CD8-positive, alpha-beta memory T cell (primary cell): Measurements from ENCODE around the gene IDE. TPM values are rescaled to one million over a fixed set of nuclear protein-coding genes. Genes with fewer than 3 reads are reported as not detected.

Experiments used
- CTCF ChIA-PET: fragments of 350-600 bp; sonication (Branson Sonifier 250); formaldehyde crosslinking; loops from one replicate; lab custom pipeline; 2021; ENCODE audit warnings: antibody characterized with exemption; lab: Charles Lee
- POLR2A ChIA-PET: fragments of 350-600 bp; sonication (Branson Sonifier 250); formaldehyde crosslinking; loops from one replicate; lab custom pipeline; 2021; ENCODE audit warnings: antibody characterized with exemption; lab: Charles Lee
- DNase-seq, 5 donors: peaks; one replicate each; pipeline versions ENCODE4 v3.0.0 to v3.0.0-alpha.2; 2020 to 2022; ENCODE audit warnings: mixed read lengths in 1 of 5
- H3K27ac ChIP-seq: one replicate; pipeline ENCODE4 v1.7.0; 2013; ENCODE audit warnings: low read depth, mild to moderate bottlenecking, low read length, moderate library complexity
- H3K27me3 ChIP-seq: 2 replicates; pipeline ENCODE4 v1.7.0; 2013; ENCODE audit warnings: low read length, mild to moderate bottlenecking; ENCODE audit not compliant: insufficient read depth, poor library complexity, severe bottlenecking
- H3K36me3 ChIP-seq: 2 replicates; pipeline ENCODE4 v1.7.0; 2013; ENCODE audit warnings: mild to moderate bottlenecking, low read length, moderate library complexity; ENCODE audit not compliant: insufficient read depth
- H3K4me1 ChIP-seq: 2 replicates; pipeline ENCODE4 v1.7.0; 2013; ENCODE audit warnings: mild to moderate bottlenecking, low read length, moderate library complexity; ENCODE audit not compliant: insufficient read depth
- H3K4me3 ChIP-seq: 2 replicates; pipeline ENCODE4 v1.7.0; 2013; ENCODE audit warnings: mild to moderate bottlenecking, low read length
- H3K9me3 ChIP-seq: 2 replicates; pipeline ENCODE4 v1.7.0; 2013; ENCODE audit warnings: mild to moderate bottlenecking, low read length
- H3K27ac Mint-ChIP-seq, 8 donors: one replicate each; pipeline ENCODE4 v1.8.0; 2020 to 2021; ENCODE audit warnings: mixed read lengths in 8 of 8, mild to moderate bottlenecking in 6 of 8, inconsistent platforms in 3 of 8, moderate library complexity in 3 of 8
- H3K27me3 Mint-ChIP-seq, 2 donors: one replicate each; pipeline ENCODE4 v1.8.0; 2020 to 2021; ENCODE audit warnings: mixed read lengths in 2 of 2, mild to moderate bottlenecking in 1 of 2, moderate library complexity in 1 of 2
- H3K36me3 Mint-ChIP-seq, 3 donors: one replicate each; pipeline ENCODE4 v1.8.0; 2020 to 2021; ENCODE audit warnings: mixed read lengths in 3 of 3, inconsistent platforms in 1 of 3, mild to moderate bottlenecking in 1 of 3
- H3K4me1 Mint-ChIP-seq, 3 donors: one replicate each; pipeline ENCODE4 v1.8.0; 2020 to 2021; ENCODE audit warnings: mixed read lengths in 3 of 3, inconsistent platforms in 1 of 3, mild to moderate bottlenecking in 1 of 3
- H3K4me3 Mint-ChIP-seq, 7 donors: one replicate each; pipeline ENCODE4 v1.8.0; 2020 to 2021; ENCODE audit warnings: mixed read lengths in 7 of 7, mild to moderate bottlenecking in 6 of 7, moderate library complexity in 4 of 7, inconsistent platforms in 2 of 7
- H3K9me3 Mint-ChIP-seq, 5 donors: one replicate each; pipeline ENCODE4 v1.8.0; 2020 to 2022; ENCODE audit warnings: mixed read lengths in 5 of 5, mild to moderate bottlenecking in 3 of 5, moderate library complexity in 2 of 5, inconsistent platforms in 1 of 5
- polyA plus RNA-seq: library from polyadenylated mRNA; unstranded; fragments of 300-500 nt; fragmentation: Illumina TruSeq; gene quantifications from one replicate; pipeline ENCODE4 v1.2.3, GENCODE V29; 2021
- total RNA-seq, 2 experiments: library from RNA; stranded (reverse); gene quantifications; one replicate each; pipeline ENCODE4 v1.2.3, GENCODE V29; 2021

The IDE gene
- total and polyA plus RNA-seq, 3 experiments from 2014 or later: 19.0 to 42.8 (median 42.4) TPM

DNA sequence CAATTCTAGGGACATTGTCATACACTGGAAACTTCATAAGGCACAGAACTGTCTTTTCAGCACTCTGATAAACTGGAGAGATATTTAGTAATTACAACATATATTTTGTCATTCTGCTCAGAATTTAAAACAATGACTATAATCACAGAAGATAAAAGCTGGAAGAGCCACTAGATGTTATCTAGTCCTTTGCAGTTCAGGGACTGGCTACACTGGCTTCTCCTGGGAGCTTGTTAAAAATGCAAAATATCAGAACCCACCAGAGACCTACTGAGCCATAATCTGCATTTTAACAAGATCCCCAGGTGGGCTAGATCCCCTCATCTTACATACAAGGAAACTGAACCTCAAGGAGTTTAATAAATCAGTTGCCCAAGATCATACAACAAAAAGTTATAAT is 32.3 kb downstream of the IDE start:
- H3K4me1 Mint-ChIP-seq: peaks cover 29 to 69% (median 47%) of the 10 kb centered on the region in 3 donors
- H3K4me1 ChIP-seq: peaks cover 9% of the 10 kb centered on the region
- CTCF ChIA-PET: no interaction called here

DNA sequence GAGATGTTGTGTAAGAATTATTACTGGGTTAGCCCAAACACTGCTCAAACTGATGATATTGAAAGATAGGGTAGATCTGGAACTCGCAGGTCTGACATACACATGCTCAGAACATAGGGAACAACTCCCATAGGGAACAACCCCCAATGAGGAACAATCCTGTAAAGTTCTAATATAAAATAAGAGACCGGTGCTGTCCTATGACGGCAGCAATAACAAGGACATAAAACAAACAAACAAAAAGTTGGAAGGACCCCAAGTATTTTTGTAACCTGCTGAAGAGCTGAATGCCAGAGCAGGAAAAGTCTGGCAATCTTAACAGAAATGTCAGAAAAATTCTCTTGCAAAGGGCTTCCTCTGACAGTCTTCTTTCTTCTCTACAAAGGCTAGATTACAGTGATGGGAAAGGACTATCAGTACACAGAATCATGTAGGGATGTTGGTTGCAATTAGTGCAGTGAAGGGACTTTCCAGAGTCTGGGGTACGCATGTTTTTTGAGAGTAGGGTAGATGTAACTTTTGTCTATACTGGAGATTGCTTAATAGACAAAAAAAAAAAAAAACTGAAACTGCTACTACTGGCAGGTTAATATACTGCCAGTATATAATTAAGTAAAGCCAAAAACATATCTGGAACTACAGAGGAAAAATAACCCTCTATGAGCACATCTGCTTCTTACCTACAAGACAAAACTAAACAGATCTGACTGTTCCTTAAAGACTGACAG is 35.5 kb downstream of the IDE start:
- Mint-ChIP-seq H3K4me3 (no peak overlapping the region), H3K36me3 (peaks cover 4 to 33% (median 7%) of the 10 kb centered on the region in 3 donors), H3K4me1 (peaks cover 12 to 41% (median 19%) of the 10 kb centered on the region in 3 donors), H3K9me3 (no peaks in the 10 kb centered on the region), H3K27ac (peak overlapping the region in 1 of 8 donors; percentile 20), H3K27me3 (no peaks in the 10 kb centered on the region)
- no peaks in the 10 kb centered on the region for H3K4me1 ChIP-seq
- H3K4me3 ChIP-seq: no peak overlapping the region
- CTCF ChIA-PET: no interaction called here
- DNase-seq: no peak
- no peaks in the 10 kb centered on the region for H3K9me3 ChIP-seq
- POLR2A ChIA-PET: no interaction called here
- no peak overlapping the region for H3K27ac ChIP-seq
- H3K36me3 ChIP-seq: peaks cover 4% of the 10 kb centered on the region
- no peaks in the 10 kb centered on the region for H3K27me3 ChIP-seq

More for the DNA sequence above, 32.3 kb downstream of the IDE start:
- Mint-ChIP-seq H3K27ac (peak overlapping the region in 1 of 8 donors; percentile 12), H3K27me3 (no peaks in the 10 kb centered on the region), H3K4me3 (no peak overlapping the region), H3K36me3 (peaks cover 0 to 22% (median 5%) of the 10 kb centered on the region in 3 donors), H3K9me3 (no peaks in the 10 kb centered on the region)
- no peak for DNase-seq
- Histone ChIP-seq H3K36me3 (no peaks in the 10 kb centered on the region), H3K4me3 (no peak overlapping the region), H3K27ac (no peak overlapping the region), H3K27me3 (no peaks in the 10 kb centered on the region), H3K9me3 (no peaks in the 10 kb centered on the region)
- POLR2A ChIA-PET: interaction anchor here (0.6 kb wide), 1 partner anchor 9 kb away, joined by 3 read pairs; no protein-coding TSS in a partner anchor

DNA sequence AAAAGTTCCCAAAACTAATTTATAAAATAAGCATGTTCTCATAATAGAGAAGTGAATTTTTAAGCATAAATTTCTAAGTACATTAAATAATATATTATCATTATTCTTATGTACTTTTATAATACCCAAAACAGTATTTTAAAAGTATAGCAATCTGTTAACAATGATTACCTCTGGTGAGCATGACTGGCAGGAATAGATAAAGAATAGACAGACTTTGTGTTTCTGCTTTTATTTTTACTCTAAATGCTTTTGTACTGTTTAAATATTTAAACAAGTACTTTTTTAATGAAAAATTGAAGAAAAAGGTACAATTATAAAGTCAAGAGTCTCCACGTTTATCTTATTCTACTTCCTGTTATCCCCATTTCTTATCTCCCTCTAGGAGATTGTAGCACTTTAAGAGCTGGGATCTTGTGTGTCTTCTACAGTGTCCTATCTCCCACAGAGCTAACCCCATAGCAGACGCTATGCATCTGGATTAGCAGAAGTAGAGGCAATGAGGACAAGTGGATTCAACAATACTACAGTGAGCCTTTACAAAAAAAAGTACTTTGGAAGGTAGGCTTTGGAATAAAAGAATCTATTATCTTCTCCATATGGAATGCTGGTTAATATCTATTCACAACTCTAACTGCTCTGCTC is 42.9 kb downstream of the IDE start:
- Mint-ChIP-seq H3K4me1 (no peaks in the 10 kb centered on the region), H3K27me3 (no peaks in the 10 kb centered on the region), H3K27ac (no peak overlapping the region), H3K4me3 (no peak overlapping the region), H3K36me3 (peaks cover 4 to 66% (median 10%) of the 10 kb centered on the region in 3 donors), H3K9me3 (no peaks in the 10 kb centered on the region)
- H3K27ac ChIP-seq: no peak overlapping the region
- no peaks in the 10 kb centered on the region for H3K9me3 ChIP-seq
- H3K27me3 ChIP-seq: no peaks in the 10 kb centered on the region
- H3K4me1 ChIP-seq: no peaks in the 10 kb centered on the region
- no peak overlapping the region for H3K4me3 ChIP-seq
- CTCF ChIA-PET: interaction anchor here (4.6 kb wide), 1 partner anchor 14 kb away, joined by 11 read pairs; no protein-coding TSS in a partner anchor
- POLR2A ChIA-PET: no interaction called here
- DNase-seq: no peak
- peaks cover 4% of the 10 kb centered on the region for H3K36me3 ChIP-seq

DNA sequence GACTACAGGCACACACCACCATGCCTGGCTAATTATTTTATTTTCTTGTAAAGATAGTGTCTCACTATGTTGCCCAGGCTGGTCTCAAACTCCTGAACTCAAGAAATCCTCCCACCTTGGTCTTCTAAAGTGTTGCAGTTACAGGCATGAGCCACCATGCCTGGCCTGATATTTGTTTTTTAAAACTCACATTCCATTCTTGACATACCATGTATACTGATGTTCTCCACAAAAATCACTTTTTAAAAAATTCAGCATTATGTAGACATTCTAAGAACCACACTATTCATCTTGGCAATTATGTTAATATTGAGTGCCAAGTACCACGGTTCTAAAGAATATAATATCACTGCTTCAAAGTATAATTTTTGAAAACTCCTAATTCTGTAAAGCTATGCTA is 43.5 kb downstream of the IDE start:
- CTCF ChIA-PET: interaction anchor here (4.6 kb wide), 1 partner anchor 13 kb away, joined by 11 read pairs; no protein-coding TSS in a partner anchor

DNA sequence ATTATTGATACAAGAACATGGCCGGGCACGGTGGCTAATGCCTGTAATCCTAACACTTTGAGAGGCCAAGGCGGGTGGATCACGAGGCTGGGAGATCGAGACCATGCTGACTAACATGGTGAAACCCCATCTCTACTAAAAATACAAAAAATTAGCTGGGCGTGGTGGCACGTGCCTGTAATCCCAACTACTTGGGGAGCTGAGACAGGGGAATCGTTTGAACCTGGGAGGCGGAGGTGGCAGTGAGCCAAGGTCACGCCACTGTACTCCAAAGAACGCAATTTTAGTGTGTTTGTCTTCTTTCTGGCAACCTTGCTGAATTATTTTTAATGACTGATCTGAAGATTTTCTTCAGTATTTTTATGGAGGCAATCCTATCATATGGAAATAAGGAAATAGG is 46.2 kb downstream of the IDE start:
- Mint-ChIP-seq H3K9me3 (no peaks in the 10 kb centered on the region), H3K4me3 (no peak overlapping the region), H3K27ac (peak overlapping the region in 2 of 8 donors; percentile 39 to 46), H3K36me3 (peaks cover 0 to 51% (median 4%) of the 10 kb centered on the region in 3 donors), H3K4me1 (no peaks in the 10 kb centered on the region), H3K27me3 (no peaks in the 10 kb centered on the region)
- ChIA-PET POLR2A (no interaction called here), CTCF (interaction anchor here (1.3 to 4.6 kb wide), 2 partner anchors 10 to 47 kb away, joined by 5 to 11 read pairs; partner anchors contain the start of gene IDE)
- Histone ChIP-seq H3K4me3 (no peak overlapping the region), H3K9me3 (no peaks in the 10 kb centered on the region), H3K36me3 (no peaks in the 10 kb centered on the region), H3K27ac (no peak overlapping the region), H3K4me1 (no peaks in the 10 kb centered on the region), H3K27me3 (no peaks in the 10 kb centered on the region)
- DNase-seq: no peak

More for the DNA sequence above, 43.5 kb downstream of the IDE start:
- no peak for DNase-seq
- peaks cover 3% of the 10 kb centered on the region for H3K36me3 ChIP-seq
- peaks cover 4 to 66% (median 10%) of the 10 kb centered on the region in 3 donors for H3K36me3 Mint-ChIP-seq
- no peaks in the 10 kb centered on the region for H3K9me3 Mint-ChIP-seq
- no peak overlapping the region for H3K4me3 Mint-ChIP-seq
- POLR2A ChIA-PET: no interaction called here
- no peak overlapping the region for H3K4me3 ChIP-seq
- H3K27me3 ChIP-seq: no peaks in the 10 kb centered on the region
- no peaks in the 10 kb centered on the region for H3K4me1 ChIP-seq
- H3K27ac Mint-ChIP-seq: no peak overlapping the region
- no peak overlapping the region for H3K27ac ChIP-seq
- no peaks in the 10 kb centered on the region for H3K4me1 Mint-ChIP-seq
- H3K9me3 ChIP-seq: no peaks in the 10 kb centered on the region
- H3K27me3 Mint-ChIP-seq: no peaks in the 10 kb centered on the region

DNA sequence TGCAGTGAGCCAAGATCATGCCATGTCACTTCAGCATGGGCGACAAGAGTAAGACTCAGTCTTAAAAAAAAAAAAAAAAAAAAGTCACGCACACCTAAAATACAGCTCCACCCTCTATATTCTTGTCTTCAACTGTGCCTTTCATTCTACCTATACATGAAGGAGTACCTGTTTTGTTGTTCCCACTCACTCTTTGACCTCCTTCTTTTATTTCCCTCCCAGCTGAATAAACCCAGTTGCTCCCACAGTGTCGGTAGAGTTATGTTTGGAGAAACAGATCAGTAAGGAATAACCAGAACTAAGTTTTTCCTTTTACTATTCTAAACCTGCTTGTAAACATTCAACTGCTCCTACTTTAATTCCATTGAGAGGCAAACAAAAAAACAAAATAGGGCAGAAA is 50.3 kb downstream of the IDE start:
- POLR2A ChIA-PET: interaction anchor here (0.6 to 0.7 kb wide), 2 partner anchors 39 to 48 kb away, joined by 3 read pairs; no protein-coding TSS in a partner anchor
- H3K27me3 Mint-ChIP-seq: no peaks in the 10 kb centered on the region
- H3K27ac Mint-ChIP-seq: peak overlapping the region in 1 of 8 donors; percentile 58
- CTCF ChIA-PET: interaction anchor here (1.0 kb wide), 1 partner anchor 51 kb away, joined by 4 read pairs; the partner anchor contains the start of gene IDE
- Histone ChIP-seq H3K36me3 (no peaks in the 10 kb centered on the region), H3K9me3 (no peaks in the 10 kb centered on the region), H3K4me3 (no peak overlapping the region), H3K27me3 (no peaks in the 10 kb centered on the region), H3K27ac (no peak overlapping the region), H3K4me1 (no peaks in the 10 kb centered on the region)
- H3K4me1 Mint-ChIP-seq: no peaks in the 10 kb centered on the region
- DNase-seq: no peak
- peaks cover 0 to 38% (median 8%) of the 10 kb centered on the region in 3 donors for H3K36me3 Mint-ChIP-seq
- no peak overlapping the region for H3K4me3 Mint-ChIP-seq
- H3K9me3 Mint-ChIP-seq: no peaks in the 10 kb centered on the region

DNA sequence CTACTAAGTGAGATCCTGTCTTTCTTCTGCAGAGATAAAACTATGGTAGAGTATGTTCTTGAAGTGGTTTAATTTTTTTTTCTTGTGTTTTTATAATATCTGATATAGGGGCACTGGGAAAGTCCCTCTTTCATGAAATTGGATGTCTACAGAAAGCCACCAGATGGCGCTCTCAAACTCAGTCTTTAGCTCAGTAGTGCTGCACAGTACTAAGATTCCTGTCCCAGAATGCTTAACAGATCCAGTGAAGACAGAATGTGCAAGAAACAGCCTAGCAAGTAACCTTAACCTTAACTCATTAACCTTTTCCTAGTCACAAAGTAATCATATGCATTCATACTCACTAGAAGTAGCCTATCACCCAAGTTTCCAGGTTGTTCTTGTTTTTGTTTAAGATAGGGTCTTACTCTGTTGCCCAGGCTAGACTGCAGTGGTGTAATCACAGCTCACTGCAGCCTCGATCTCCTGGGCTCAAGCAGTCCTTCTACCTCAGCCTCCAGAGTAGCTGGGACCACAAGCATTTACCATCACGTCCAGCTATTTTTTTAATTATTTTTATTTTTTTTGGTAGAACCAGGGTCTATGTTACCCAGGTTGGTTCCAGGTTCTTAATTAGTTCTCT is 56.7 kb downstream of the IDE start:
- H3K4me3 ChIP-seq: no peak overlapping the region
- Mint-ChIP-seq H3K36me3 (peaks cover 0 to 24% (median 5%) of the 10 kb centered on the region in 3 donors), H3K27ac (peak overlapping the region in 5 of 8 donors; percentile 0 to 66 (median 12)), H3K4me3 (no peak overlapping the region), H3K4me1 (peaks cover 7 to 8% (median 8%) of the 10 kb centered on the region in 3 donors), H3K9me3 (no peaks in the 10 kb centered on the region), H3K27me3 (no peaks in the 10 kb centered on the region)
- peak; percentile 51 to 76 (median 65) for DNase-seq
- no peaks in the 10 kb centered on the region for H3K27me3 ChIP-seq
- no peaks in the 10 kb centered on the region for H3K36me3 ChIP-seq
- H3K27ac ChIP-seq: no peak overlapping the region
- H3K4me1 ChIP-seq: peaks cover 5% of the 10 kb centered on the region
- H3K9me3 ChIP-seq: no peaks in the 10 kb centered on the region
- ChIA-PET CTCF (interaction anchor here (0.7 to 5.1 kb wide), 12 partner anchors 12 to 565 kb away, joined by 3 to 84 read pairs (median 5); partner anchors contain the start of gene IDE), POLR2A (interaction anchor here (0.6 to 1.7 kb wide), 3 partner anchors 57 to 132 kb away, joined by 3 to 10 read pairs (median 3); partner anchors contain the start of gene IDE)
